Liver (tissue), 9 donors: ENCODE results near the gene WDR11. TPM values are rescaled to one million over a fixed set of nuclear protein-coding genes. Genes with fewer than 3 reads are reported as not detected.

Experiments
- DNase-seq: peaks from one replicate; pipeline ENCODE4 v3.0.0-alpha.2; 2017; ENCODE audit warnings: low spot score
- H3K27ac ChIP-seq, 2 donors: one replicate each; pipeline ENCODE4 v1.7.0; 2013; ENCODE audit warnings: inconsistent platforms in 2 of 2, low read length in 2 of 2, control low read depth in 1 of 2, low read depth in 1 of 2, mild to moderate bottlenecking in 1 of 2
- H3K27me3 ChIP-seq, 4 donors: one replicate each; pipeline versions ENCODE4 v1.6.1 to v1.7.0; 2013; ENCODE audit warnings: low read length in 3 of 4, inconsistent platforms in 1 of 4, mild to moderate bottlenecking in 1 of 4, moderate library complexity in 1 of 4; ENCODE audit not compliant: control insufficient read depth in 4 of 4, insufficient read depth in 4 of 4
- H3K36me3 ChIP-seq, 4 donors: one replicate each; pipeline versions ENCODE4 v1.6.1 to v1.7.0; 2013; ENCODE audit warnings: low read length in 3 of 4, mild to moderate bottlenecking in 3 of 4, low read depth in 1 of 4, moderate library complexity in 1 of 4; ENCODE audit not compliant: control insufficient read depth in 4 of 4, insufficient read depth in 3 of 4
- H3K4me1 ChIP-seq, 4 donors: one replicate each; pipeline versions ENCODE4 v1.6.1 to v1.7.0; 2013; ENCODE audit warnings: low read length in 3 of 4, mild to moderate bottlenecking in 3 of 4, moderate library complexity in 1 of 4; ENCODE audit not compliant: control insufficient read depth in 4 of 4, insufficient read depth in 4 of 4
- H3K4me3 ChIP-seq, 3 donors: one replicate each; pipeline versions ENCODE4 v1.6.1 to v1.7.0; 2013; ENCODE audit warnings: low read length in 3 of 3, control low read depth in 1 of 3, low read depth in 1 of 3, mild to moderate bottlenecking in 1 of 3
- H3K9ac ChIP-seq, 2 donors: one replicate each; pipeline ENCODE4 v1.7.0; 2013; ENCODE audit warnings: low read length in 2 of 2, mild to moderate bottlenecking in 2 of 2, moderate library complexity in 2 of 2, control low read depth in 1 of 2, low read depth in 1 of 2
- H3K9me3 ChIP-seq, 4 donors: one replicate each; pipeline versions ENCODE4 v1.6.1 to v1.7.0; 2013; ENCODE audit warnings: low read length in 3 of 4; ENCODE audit not compliant: control insufficient read depth in 4 of 4
- ATF3 ChIP-seq: IDR thresholded peaks from 2 replicates; pipeline ENCODE4 v1.6.1; 2016; ENCODE audit warnings: antibody characterized with exemption
- EGR1 ChIP-seq, 2 donors: IDR thresholded peaks; 2 replicates each; pipeline ENCODE4 v1.6.1; 2016 to 2018; ENCODE audit warnings: antibody characterized with exemption in 2 of 2, low read depth in 2 of 2
- FOXA1 ChIP-seq: IDR thresholded peaks from 2 replicates; pipeline ENCODE4 v1.6.1; 2016; ENCODE audit warnings: antibody characterized with exemption
- FOXA2 ChIP-seq: IDR thresholded peaks from 2 replicates; pipeline ENCODE4 v1.6.1; 2016; ENCODE audit warnings: antibody characterized with exemption
- GABPA ChIP-seq, 2 donors: IDR thresholded peaks in 1 of 2; conservative IDR thresholded peaks in 1 of 2; 2 replicates each; pipeline ENCODE4 v1.6.1; 2016; ENCODE audit warnings: antibody characterized with exemption in 2 of 2, mild to moderate bottlenecking in 1 of 2, moderate library complexity in 1 of 2
- HNF4A ChIP-seq, 2 donors: conservative IDR thresholded peaks; 2 replicates each; pipeline ENCODE4 v1.6.1; 2016; ENCODE audit warnings: antibody characterized with exemption in 2 of 2, mild to moderate bottlenecking in 2 of 2
- HNF4G ChIP-seq: IDR thresholded peaks from 2 replicates; pipeline ENCODE4 v1.6.1; 2016; ENCODE audit warnings: antibody characterized with exemption
- MAX ChIP-seq: IDR thresholded peaks from 2 replicates; pipeline ENCODE4 v1.6.1; 2016; ENCODE audit warnings: antibody characterized with exemption
- NR2F2 ChIP-seq: IDR thresholded peaks from 2 replicates; pipeline ENCODE4 v1.6.1; 2016; ENCODE audit warnings: antibody characterized with exemption
- RAD21 ChIP-seq, 2 donors: IDR thresholded peaks; 2 replicates each; pipeline ENCODE4 v1.6.1; 2016; ENCODE audit warnings: antibody characterized with exemption in 2 of 2, mild to moderate bottlenecking in 2 of 2
- REST ChIP-seq: IDR thresholded peaks from 2 replicates; pipeline ENCODE4 v1.6.1; 2016; ENCODE audit warnings: antibody characterized with exemption, mild to moderate bottlenecking
- RXRA ChIP-seq, 2 donors: IDR thresholded peaks; 2 replicates each; pipeline ENCODE4 v1.6.1; 2017 to 2018; ENCODE audit warnings: antibody characterized with exemption in 2 of 2, mild to moderate bottlenecking in 1 of 2
- SP1 ChIP-seq: IDR thresholded peaks from 2 replicates; pipeline ENCODE4 v1.6.1; 2018; ENCODE audit warnings: antibody characterized with exemption, mild to moderate bottlenecking
- TAF1 ChIP-seq: conservative IDR thresholded peaks from 2 replicates; pipeline ENCODE4 v1.6.1; 2016; ENCODE audit warnings: antibody characterized with exemption, mild to moderate bottlenecking
- YY1 ChIP-seq: IDR thresholded peaks from 2 replicates; pipeline ENCODE4 v1.6.1; 2016; ENCODE audit warnings: antibody characterized with exemption, mild to moderate bottlenecking
- WGBS: extraction: QIAGEN DNeasy Blood & Tissue Kit; methylation state at CpG from one replicate; pipeline ENCODE4 v1.1.7; 2013; 5-methylcytosine and 5-hydroxymethylcytosine counted together
- polyA plus RNA-seq, 2 donors: library from polyadenylated mRNA; stranded (reverse) in 1 of 2; unstranded in 1 of 2; fragments of 200-250 nt in 1 of 2; fragments of >200 nt in 1 of 2; fragmentation: Nextera tagmentation in 1 of 2; extraction: Ambion mirVana in 1 of 2; gene quantifications; one replicate each; pipeline versions ENCODE4 v1.2.1 to v1.2.3, GENCODE V29; 2013 to 2015
- total RNA-seq, 2 donors: library from RNA; depleted of rRNA; stranded (reverse); fragments of >200 nt; gene quantifications; one replicate each; pipeline ENCODE4 v1.2.3, GENCODE V29; 2014
- TF ChIP-seq, protein P1 (sequence below): fragments of 150-350 bp; IDR thresholded peaks from 2 replicates; pipeline ENCODE4 v1.5.1; 2017; ENCODE audit warnings: improper control_type of control experiment, low read depth, low read length; ENCODE audit not compliant: missing input control
- TF ChIP-seq, protein P2 (sequence below): IDR thresholded peaks from 2 replicates; pipeline ENCODE4 v1.6.1; 2016; ENCODE audit warnings: antibody characterized with exemption
- donor health status: healthy.
- donor health status: healthy.
- donor health status: healthy.
- donor health status: healthy.
- donor health status: healthy.

Gene WDR11
- total and polyA plus RNA-seq, 4 donors: 12.5 to 51.0 (median 21.0) TPM

GRCh38 chr10:120946497-120946896 is 95.3 kb downstream of the WDR11 start:
- Histone ChIP-seq H3K27ac (peak overlapping the region in 1 of 2 donors; percentile 41), H3K36me3 (no peaks in the 10 kb centered on the region), H3K4me3 (no peak overlapping the region), H3K27me3 (peaks cover 0 to 13% (median 4%) of the 10 kb centered on the region in 4 donors), H3K4me1 (peaks cover 2 to 11% (median 9%) of the 10 kb centered on the region in 4 donors), H3K9ac (no peak overlapping the region), H3K9me3 (no peaks in the 10 kb centered on the region)
- TF ChIP-seq REST (no peak), GABPA (IDR thresholded peaks at IDR 0.05 in 1 of 2, conservative IDR thresholded peaks at IDR 0.05 in 1 of 2) (no peak), EGR1 (IDR thresholded peaks at IDR 0.05; ENCODE audit: low read depth in 2 of 2) (no peak), SP1 (no peak), FOXA2 (no peak), YY1 (no peak), RXRA (IDR thresholded peaks at IDR 0.05) (no peak), RAD21 (IDR thresholded peaks at IDR 0.05) (no peak), NR2F2 (no peak), TAF1 (no peak), HNF4G (no peak), MAX (no peak), HNF4A (conservative IDR thresholded peaks at IDR 0.05) (no peak), ATF3 (no peak)
- TF ChIP-seq, protein P1, sequence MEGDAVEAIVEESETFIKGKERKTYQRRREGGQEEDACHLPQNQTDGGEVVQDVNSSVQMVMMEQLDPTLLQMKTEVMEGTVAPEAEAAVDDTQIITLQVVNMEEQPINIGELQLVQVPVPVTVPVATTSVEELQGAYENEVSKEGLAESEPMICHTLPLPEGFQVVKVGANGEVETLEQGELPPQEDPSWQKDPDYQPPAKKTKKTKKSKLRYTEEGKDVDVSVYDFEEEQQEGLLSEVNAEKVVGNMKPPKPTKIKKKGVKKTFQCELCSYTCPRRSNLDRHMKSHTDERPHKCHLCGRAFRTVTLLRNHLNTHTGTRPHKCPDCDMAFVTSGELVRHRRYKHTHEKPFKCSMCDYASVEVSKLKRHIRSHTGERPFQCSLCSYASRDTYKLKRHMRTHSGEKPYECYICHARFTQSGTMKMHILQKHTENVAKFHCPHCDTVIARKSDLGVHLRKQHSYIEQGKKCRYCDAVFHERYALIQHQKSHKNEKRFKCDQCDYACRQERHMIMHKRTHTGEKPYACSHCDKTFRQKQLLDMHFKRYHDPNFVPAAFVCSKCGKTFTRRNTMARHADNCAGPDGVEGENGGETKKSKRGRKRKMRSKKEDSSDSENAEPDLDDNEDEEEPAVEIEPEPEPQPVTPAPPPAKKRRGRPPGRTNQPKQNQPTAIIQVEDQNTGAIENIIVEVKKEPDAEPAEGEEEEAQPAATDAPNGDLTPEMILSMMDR: no peak
- WGBS: 83% methylated on average over 7 of the region's 7 CpGs
- no peak for DNase-seq

GRCh38 chr10:120948889-120949608 is 97.9 kb downstream of the WDR11 start:
- H3K4me3 ChIP-seq: peak overlapping the region in 1 of 3 donors; percentile 45
- TF ChIP-seq FOXA1: no peak
- peak; percentile 82 to 89 for TF ChIP-seq RAD21 (IDR thresholded peaks at IDR 0.05)
- TF ChIP-seq, protein P1: peak; percentile 69
- TF ChIP-seq, protein P2, sequence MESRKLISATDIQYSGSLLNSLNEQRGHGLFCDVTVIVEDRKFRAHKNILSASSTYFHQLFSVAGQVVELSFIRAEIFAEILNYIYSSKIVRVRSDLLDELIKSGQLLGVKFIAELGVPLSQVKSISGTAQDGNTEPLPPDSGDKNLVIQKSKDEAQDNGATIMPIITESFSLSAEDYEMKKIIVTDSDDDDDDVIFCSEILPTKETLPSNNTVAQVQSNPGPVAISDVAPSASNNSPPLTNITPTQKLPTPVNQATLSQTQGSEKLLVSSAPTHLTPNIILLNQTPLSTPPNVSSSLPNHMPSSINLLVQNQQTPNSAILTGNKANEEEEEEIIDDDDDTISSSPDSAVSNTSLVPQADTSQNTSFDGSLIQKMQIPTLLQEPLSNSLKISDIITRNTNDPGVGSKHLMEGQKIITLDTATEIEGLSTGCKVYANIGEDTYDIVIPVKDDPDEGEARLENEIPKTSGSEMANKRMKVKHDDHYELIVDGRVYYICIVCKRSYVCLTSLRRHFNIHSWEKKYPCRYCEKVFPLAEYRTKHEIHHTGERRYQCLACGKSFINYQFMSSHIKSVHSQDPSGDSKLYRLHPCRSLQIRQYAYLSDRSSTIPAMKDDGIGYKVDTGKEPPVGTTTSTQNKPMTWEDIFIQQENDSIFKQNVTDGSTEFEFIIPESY: no peak
- TF ChIP-seq HNF4A (conservative IDR thresholded peaks at IDR 0.05): no peak
- peaks cover 2 to 10% (median 8%) of the 10 kb centered on the region in 4 donors for H3K9me3 ChIP-seq
- peak; percentile 68 for DNase-seq
- peaks cover 2 to 11% (median 9%) of the 10 kb centered on the region in 4 donors for H3K4me1 ChIP-seq
- no peak overlapping the region for H3K27ac ChIP-seq
- peaks cover 0 to 13% (median 4%) of the 10 kb centered on the region in 4 donors for H3K27me3 ChIP-seq
- H3K9ac ChIP-seq: peak overlapping the region in 1 of 2 donors; percentile 13
- 6% methylated on average over 47 of the region's 47 CpGs for WGBS
- no peaks in the 10 kb centered on the region for H3K36me3 ChIP-seq
